ENCODE results near the gene DNAH8.

The DNAH8 gene

DNA sequence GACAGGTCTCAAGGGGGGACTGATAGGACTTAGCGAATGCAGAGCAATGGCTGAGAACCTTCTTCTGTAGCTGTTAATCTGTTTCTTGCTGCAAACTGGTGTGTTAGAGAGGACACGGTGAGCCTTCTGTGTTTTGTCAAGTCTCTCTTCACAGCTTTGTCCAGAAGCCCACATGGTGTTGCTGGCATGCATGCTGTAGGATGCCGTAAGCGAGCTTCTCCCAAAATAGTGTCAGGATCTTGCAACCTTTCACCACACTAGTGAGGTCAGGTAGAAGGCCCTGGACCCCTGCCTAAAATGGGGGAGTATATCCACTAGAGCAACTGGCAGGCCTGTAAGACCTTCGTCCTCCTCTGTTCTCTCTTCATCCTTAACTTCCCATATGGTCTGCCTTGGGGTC lies 281.6 kb downstream of the DNAH8 start:
- no peak overlapping the region for H3K27ac ChIP-seq (ENCODE audit: low read depth, low read length)
- TF ChIP-seq, protein P1, sequence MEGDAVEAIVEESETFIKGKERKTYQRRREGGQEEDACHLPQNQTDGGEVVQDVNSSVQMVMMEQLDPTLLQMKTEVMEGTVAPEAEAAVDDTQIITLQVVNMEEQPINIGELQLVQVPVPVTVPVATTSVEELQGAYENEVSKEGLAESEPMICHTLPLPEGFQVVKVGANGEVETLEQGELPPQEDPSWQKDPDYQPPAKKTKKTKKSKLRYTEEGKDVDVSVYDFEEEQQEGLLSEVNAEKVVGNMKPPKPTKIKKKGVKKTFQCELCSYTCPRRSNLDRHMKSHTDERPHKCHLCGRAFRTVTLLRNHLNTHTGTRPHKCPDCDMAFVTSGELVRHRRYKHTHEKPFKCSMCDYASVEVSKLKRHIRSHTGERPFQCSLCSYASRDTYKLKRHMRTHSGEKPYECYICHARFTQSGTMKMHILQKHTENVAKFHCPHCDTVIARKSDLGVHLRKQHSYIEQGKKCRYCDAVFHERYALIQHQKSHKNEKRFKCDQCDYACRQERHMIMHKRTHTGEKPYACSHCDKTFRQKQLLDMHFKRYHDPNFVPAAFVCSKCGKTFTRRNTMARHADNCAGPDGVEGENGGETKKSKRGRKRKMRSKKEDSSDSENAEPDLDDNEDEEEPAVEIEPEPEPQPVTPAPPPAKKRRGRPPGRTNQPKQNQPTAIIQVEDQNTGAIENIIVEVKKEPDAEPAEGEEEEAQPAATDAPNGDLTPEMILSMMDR (IDR thresholded peaks at IDR 0.05; ENCODE audit: insufficient read depth, low read length, poor library complexity, severe bottlenecking), result no peak
- no peak for TF ChIP-seq EZH2phosphoT487 (conservative IDR thresholded peaks at IDR 0.05; ENCODE audit: low read length)
- H3K36me3 ChIP-seq (ENCODE audit: low read length), result no peaks in the 10 kb centered on the region
- no peaks in the 10 kb centered on the region for H4K20me1 ChIP-seq (ENCODE audit: low read depth, low read length)
- H3K9ac ChIP-seq (ENCODE audit: low read length), result no peak overlapping the region
- H3K79me2 ChIP-seq (ENCODE audit: insufficient read depth, low read length), result no peaks in the 10 kb centered on the region
- H3K9me2 ChIP-seq (replicated peaks; ENCODE audit: insufficient read depth, low read length), result no peaks in the 10 kb centered on the region
- no peak overlapping the region for H2AFZ ChIP-seq (ENCODE audit: low read depth, low read length, severe bottlenecking)
- no peaks in the 10 kb centered on the region for H3K9me3 ChIP-seq (ENCODE audit: insufficient read depth, low read length)
- H3F3A ChIP-seq (ENCODE audit: insufficient read depth), result no peaks in the 10 kb centered on the region
- H3K27me3 ChIP-seq (ENCODE audit: low read length), result no peaks in the 10 kb centered on the region
- H3K4me2 ChIP-seq (ENCODE audit: low read depth, low read length, poor library complexity, severe bottlenecking), result no peak overlapping the region
- no peak overlapping the region for H3K4me3 ChIP-seq (ENCODE audit: insufficient read depth, low read length, poor library complexity, severe bottlenecking)

DNA sequence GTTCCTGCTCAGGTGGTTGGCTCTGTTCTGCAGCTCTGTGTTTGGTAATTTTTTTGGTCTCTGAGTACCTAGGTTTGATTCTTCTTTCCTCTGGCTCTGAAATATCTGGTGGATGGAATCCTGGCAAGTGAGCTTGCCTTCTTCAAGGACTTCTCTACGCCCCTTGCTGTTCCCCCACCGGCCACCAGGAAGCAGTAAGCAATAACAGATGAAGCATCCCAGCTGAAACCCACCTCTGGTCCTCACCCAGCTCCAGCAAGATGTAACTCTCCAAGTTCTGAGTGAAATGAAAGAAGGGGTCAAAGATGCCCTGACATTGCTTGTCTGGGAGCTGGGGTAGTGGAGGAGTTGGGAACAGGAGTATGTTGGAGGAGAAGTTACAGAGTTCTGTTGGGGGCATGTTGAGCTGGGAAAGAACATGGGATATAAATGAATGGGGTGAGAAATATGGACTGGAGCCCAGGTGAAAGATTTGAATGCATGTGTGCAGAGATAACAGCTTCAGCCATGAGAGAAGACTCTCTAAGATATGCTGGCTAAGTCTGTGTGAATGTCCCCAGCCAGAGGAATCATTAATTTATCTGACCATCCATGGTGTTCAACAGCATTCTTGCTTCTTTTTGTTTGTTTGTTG lies 282.1 kb downstream of the DNAH8 start:
- H3K4me2 ChIP-seq (ENCODE audit: low read depth, low read length, poor library complexity, severe bottlenecking), result no peak overlapping the region
- H3K4me3 ChIP-seq (ENCODE audit: insufficient read depth, low read length, poor library complexity, severe bottlenecking), result no peak overlapping the region
- no peaks in the 10 kb centered on the region for H3K27me3 ChIP-seq (ENCODE audit: low read length)
- no peak overlapping the region for H3K27ac ChIP-seq (ENCODE audit: low read depth, low read length)
- TF ChIP-seq EZH2phosphoT487 (conservative IDR thresholded peaks at IDR 0.05; ENCODE audit: low read length), result no peak
- TF ChIP-seq, protein P1 (IDR thresholded peaks at IDR 0.05; ENCODE audit: insufficient read depth, low read length, poor library complexity, severe bottlenecking), result peak; percentile 61
- H2AFZ ChIP-seq (ENCODE audit: low read depth, low read length, severe bottlenecking), result no peak overlapping the region
- no peaks in the 10 kb centered on the region for H3K9me2 ChIP-seq (replicated peaks; ENCODE audit: insufficient read depth, low read length)
- H4K20me1 ChIP-seq (ENCODE audit: low read depth, low read length), result no peaks in the 10 kb centered on the region
- no peak overlapping the region for H3K9ac ChIP-seq (ENCODE audit: low read length)
- no peaks in the 10 kb centered on the region for H3K79me2 ChIP-seq (ENCODE audit: insufficient read depth, low read length)
- H3K9me3 ChIP-seq (ENCODE audit: insufficient read depth, low read length), result no peaks in the 10 kb centered on the region
- H3F3A ChIP-seq (ENCODE audit: insufficient read depth), result no peaks in the 10 kb centered on the region
- no peaks in the 10 kb centered on the region for H3K36me3 ChIP-seq (ENCODE audit: low read length)

DNA sequence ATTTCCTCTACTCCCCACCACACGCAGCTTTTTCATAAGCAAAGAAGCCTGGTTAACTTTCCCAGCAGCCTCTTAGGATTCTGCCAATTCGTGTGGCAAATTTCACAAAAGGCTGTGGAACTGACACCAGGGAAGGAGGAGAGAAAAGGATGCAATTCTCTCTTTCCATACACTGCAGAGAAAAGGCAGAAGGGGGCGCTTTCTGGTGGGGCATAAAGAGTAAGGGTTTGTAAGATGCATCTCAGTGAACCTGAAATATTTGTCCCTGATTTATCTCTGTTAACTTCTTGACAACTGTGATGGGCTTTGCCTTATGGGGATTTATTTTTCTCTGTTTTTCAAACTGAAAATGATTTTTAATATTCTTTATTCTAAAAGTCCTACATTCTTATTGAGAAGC lies 288.0 kb downstream of the DNAH8 start:
- H3K4me3 ChIP-seq (ENCODE audit: insufficient read depth, low read length, poor library complexity, severe bottlenecking), result no peak overlapping the region
- no peaks in the 10 kb centered on the region for H4K20me1 ChIP-seq (ENCODE audit: low read depth, low read length)
- no peak overlapping the region for H3K9ac ChIP-seq (ENCODE audit: low read length)
- no peak for TF ChIP-seq EZH2phosphoT487 (conservative IDR thresholded peaks at IDR 0.05; ENCODE audit: low read length)
- TF ChIP-seq, protein P1 (IDR thresholded peaks at IDR 0.05; ENCODE audit: insufficient read depth, low read length, poor library complexity, severe bottlenecking), result peak; percentile 10
- H3K79me2 ChIP-seq (ENCODE audit: insufficient read depth, low read length), result no peaks in the 10 kb centered on the region
- H3F3A ChIP-seq (ENCODE audit: insufficient read depth), result no peaks in the 10 kb centered on the region
- H3K36me3 ChIP-seq (ENCODE audit: low read length), result no peaks in the 10 kb centered on the region
- no peak overlapping the region for H3K4me2 ChIP-seq (ENCODE audit: low read depth, low read length, poor library complexity, severe bottlenecking)
- no peak overlapping the region for H2AFZ ChIP-seq (ENCODE audit: low read depth, low read length, severe bottlenecking)
- H3K27ac ChIP-seq (ENCODE audit: low read depth, low read length), result no peak overlapping the region
- no peaks in the 10 kb centered on the region for H3K27me3 ChIP-seq (ENCODE audit: low read length)
- no peaks in the 10 kb centered on the region for H3K9me2 ChIP-seq (replicated peaks; ENCODE audit: insufficient read depth, low read length)
- H3K9me3 ChIP-seq (ENCODE audit: insufficient read depth, low read length), result no peaks in the 10 kb centered on the region

All from SU-DHL-6 (cell line).